Hepatocyte (in vitro differentiated cells): ENCODE data around the gene KIF5A. TPM values are rescaled to one million over a fixed set of nuclear protein-coding genes. Genes with fewer than 3 reads are reported as not detected.

Experiments used
- DNase-seq: peaks from one replicate; pipeline ENCODE4 v3.0.0-alpha.2; 2016; ENCODE audit warnings: low spot score
- H2AFZ ChIP-seq: fragments of 200-600 bp; sonication (generic); 2 replicates; pipeline ENCODE4 v1.6.0; 2016; ENCODE audit warnings: antibody characterized with exemption, mild to moderate bottlenecking
- H3K27ac ChIP-seq: fragments of 200-600 bp; sonication (generic); 2 replicates; pipeline ENCODE4 v1.5.1; 2016; ENCODE audit warnings: mild to moderate bottlenecking
- H3K27me3 ChIP-seq: fragments of 200-600 bp; sonication (generic); 2 replicates; pipeline ENCODE4 v1.6.1; 2016
- H3K36me3 ChIP-seq: fragments of 200-600 bp; sonication (generic); replicated peaks from 2 replicates; pipeline ENCODE4 v1.5.1; 2016; ENCODE audit warnings: low read depth; ENCODE audit not compliant: insufficient read depth
- H3K4me1 ChIP-seq: fragments of 200-600 bp; sonication (generic); 2 replicates; pipeline ENCODE4 v1.5.1; 2016; ENCODE audit warnings: mild to moderate bottlenecking, moderate library complexity; ENCODE audit not compliant: insufficient read depth
- H3K4me2 ChIP-seq: fragments of 200-600 bp; sonication (generic); 2 replicates; pipeline ENCODE4 v1.6.0; 2016
- H3K4me3 ChIP-seq: fragments of 200-600 bp; sonication (generic); 2 replicates; pipeline ENCODE4 v1.5.1; 2016; ENCODE audit warnings: mild to moderate bottlenecking
- H3K79me2 ChIP-seq: fragments of 200-600 bp; sonication (generic); 2 replicates; pipeline ENCODE4 v1.6.0; 2017; ENCODE audit warnings: mild to moderate bottlenecking
- H3K9me2 ChIP-seq: fragments of 200-600 bp; sonication (generic); replicated peaks from 2 replicates; pipeline ENCODE4 v1.6.0; 2017; ENCODE audit warnings: mild to moderate bottlenecking; ENCODE audit not compliant: insufficient read depth
- H3K9me3 ChIP-seq: fragments of 200-600 bp; sonication (generic); 2 replicates; pipeline ENCODE4 v1.5.1; 2016; ENCODE audit warnings: low read depth, mild to moderate bottlenecking
- H4K20me1 ChIP-seq: fragments of 200-600 bp; sonication (generic); 2 replicates; pipeline ENCODE4 v1.6.0; 2016; ENCODE audit warnings: mild to moderate bottlenecking; ENCODE audit not compliant: insufficient read depth, poor library complexity, severe bottlenecking
- CTCF ChIP-seq: fragments of 200-600 bp; sonication (generic); IDR thresholded peaks from 2 replicates; pipeline ENCODE4 v1.5.1; 2016; ENCODE audit warnings: antibody characterized with exemption, mild to moderate bottlenecking; ENCODE audit not compliant: poor library complexity
- EZH2 ChIP-seq: fragments of 200-600 bp; sonication (generic); IDR thresholded peaks from 2 replicates; pipeline ENCODE4 v1.6.1; 2016; ENCODE audit warnings: antibody characterized with exemption, mild to moderate bottlenecking, borderline replicate concordance
- EZH2phosphoT487 ChIP-seq: fragments of 200-600 bp; sonication (generic); IDR thresholded peaks from one replicate; pipeline ENCODE4 v1.6.1; 2018; ENCODE audit warnings: antibody characterized with exemption, mild to moderate bottlenecking, low read depth, moderate library complexity; ENCODE audit not compliant: unreplicated experiment, severe bottlenecking
- WGBS: methylation state at CpG from one replicate; pipeline ENCODE4 v1.1.6; 2016; ENCODE audit warnings: low lambda C conversion rate; ENCODE audit errors: missing lambda C conversion rate; 5-methylcytosine and 5-hydroxymethylcytosine counted together
- polyA plus RNA-seq: library from polyadenylated mRNA; unstranded; fragments of >200 nt; fragmentation: Nextera tagmentation; extraction: Ambion mirVana; gene quantifications from 2 replicates; pipeline ENCODE4 v1.2.1, GENCODE V29; 2016
- total RNA-seq: library from RNA; depleted of rRNA; stranded (reverse); fragments of >200 nt; gene quantifications from 2 replicates; pipeline ENCODE4 v1.2.3, GENCODE V29; 2014

Gene KIF5A
- total and polyA plus RNA-seq, 2 experiments from 2014 or later = 0.03 to 0.18 TPM

GRCh38 chr12:57620245-57620935, 70.5 kb downstream of the KIF5A start:
- DNase-seq = no peak
- peaks cover 13% of the 10 kb centered on the region for H3K4me1 ChIP-seq
- peaks cover 96% of the 10 kb centered on the region for H3K27me3 ChIP-seq
- H3K9me3 ChIP-seq = no peaks in the 10 kb centered on the region
- WGBS = 27% methylated on average over 13 of the region's 13 CpGs
- H4K20me1 ChIP-seq = no peaks in the 10 kb centered on the region
- peak overlapping the region; percentile 100 for H3K4me2 ChIP-seq
- H3K27ac ChIP-seq = no peak overlapping the region
- H2AFZ ChIP-seq = no peak overlapping the region
- no peaks in the 10 kb centered on the region for H3K79me2 ChIP-seq
- no peak overlapping the region for H3K4me3 ChIP-seq
- no peaks in the 10 kb centered on the region for H3K36me3 ChIP-seq
- no peaks in the 10 kb centered on the region for H3K9me2 ChIP-seq
- TF ChIP-seq EZH2phosphoT487 = no peak
- peak; percentile 91 for TF ChIP-seq EZH2
- TF ChIP-seq CTCF = no peak

- peaks cover 98% of the 10 kb centered on the region for H3K27me3 ChIP-seq
- no peak for DNase-seq
These were observed 71.2 kb downstream of the KIF5A start for GRCh38 chr12:57620936-57621496.

GRCh38 chr12:57621497-57622292, 71.9 kb downstream of the KIF5A start:
- no peaks in the 10 kb centered on the region for H3K36me3 ChIP-seq
- H2AFZ ChIP-seq = peak overlapping the region; percentile 35
- DNase-seq = peak; percentile 75
- peak overlapping the region; percentile 100 for H3K4me2 ChIP-seq
- H3K4me3 ChIP-seq = peak overlapping the region; percentile 39
- H3K27ac ChIP-seq = no peak overlapping the region
- H3K4me1 ChIP-seq = peaks cover 13% of the 10 kb centered on the region
- H3K9me3 ChIP-seq = no peaks in the 10 kb centered on the region
- TF ChIP-seq EZH2 = no peak
- TF ChIP-seq CTCF = peak; percentile 91
- H3K79me2 ChIP-seq = no peaks in the 10 kb centered on the region
- H3K27me3 ChIP-seq = peaks cover 98% of the 10 kb centered on the region
- H4K20me1 ChIP-seq = no peaks in the 10 kb centered on the region
- no peaks in the 10 kb centered on the region for H3K9me2 ChIP-seq
- 3% methylated on average over 44 of the region's 49 CpGs for WGBS

More at GRCh38 chr12:57620936-57621496, 71.2 kb downstream of the KIF5A start:
- Histone ChIP-seq H3K4me1 (peaks cover 13% of the 10 kb centered on the region), H3K79me2 (no peaks in the 10 kb centered on the region), H4K20me1 (no peaks in the 10 kb centered on the region), H3K4me3 (peak overlapping the region; percentile 39), H3K4me2 (peak overlapping the region; percentile 100), H3K36me3 (no peaks in the 10 kb centered on the region), H3K9me3 (no peaks in the 10 kb centered on the region), H3K27ac (no peak overlapping the region), H3K9me2 (no peaks in the 10 kb centered on the region), H2AFZ (no peak overlapping the region)
- WGBS = 4% methylated on average over 32 of the region's 42 CpGs
- TF ChIP-seq CTCF = no peak
- TF ChIP-seq EZH2 = peak; percentile 93
- TF ChIP-seq EZH2phosphoT487 = peak; percentile 54
